Trophoblast cell (in vitro differentiated cells and primary cell): ENCODE data around the gene EMX1.
A peak's percentile ranks its signal among the peaks of the same experiment; 100 is the strongest.

Experiments
- DNase-seq, 2 donors: peaks; one replicate each; pipeline ENCODE4 v3.0.0-alpha.2; 2016
- H2AFZ ChIP-seq: 2 replicates; pipeline ENCODE4 v1.6.1; 2013; ENCODE audit warnings: low read length, moderate library complexity, mild to moderate bottlenecking; ENCODE audit not compliant: insufficient read depth, poor library complexity
- H2AK5ac ChIP-seq: 2 replicates; pipeline ENCODE4 v1.6.1; 2013; ENCODE audit warnings: mild to moderate bottlenecking, low read length
- H2BK120ac ChIP-seq: 2 replicates; pipeline ENCODE4 v1.6.1; 2013; ENCODE audit warnings: low read length, mild to moderate bottlenecking, moderate library complexity; ENCODE audit not compliant: insufficient read depth, poor library complexity
- H2BK12ac ChIP-seq: 2 replicates; pipeline ENCODE4 v1.6.1; 2013; ENCODE audit warnings: mild to moderate bottlenecking, low read length, moderate library complexity
- H2BK5ac ChIP-seq: 2 replicates; pipeline ENCODE4 v1.6.1; 2013; ENCODE audit warnings: low read length, low read depth, moderate library complexity, mild to moderate bottlenecking; ENCODE audit not compliant: poor library complexity
- H3K14ac ChIP-seq: 2 replicates; pipeline ENCODE4 v1.6.1; 2013; ENCODE audit warnings: mild to moderate bottlenecking, low read length
- H3K18ac ChIP-seq: 2 replicates; pipeline ENCODE4 v1.6.1; 2013; ENCODE audit warnings: mild to moderate bottlenecking, low read length
- H3K23ac ChIP-seq: 2 replicates; pipeline ENCODE4 v1.6.1; 2013; ENCODE audit warnings: low read length
- H3K27ac ChIP-seq: 2 replicates; pipeline ENCODE4 v1.5.1; 2013; ENCODE audit warnings: low read depth, mild to moderate bottlenecking, inconsistent platforms, low read length, moderate library complexity
- H3K27me3 ChIP-seq: 2 replicates; pipeline ENCODE4 v1.6.1; 2013; ENCODE audit warnings: inconsistent platforms, mild to moderate bottlenecking, low read length, moderate library complexity; ENCODE audit not compliant: insufficient read depth
- H3K36me3 ChIP-seq, 2 experiments: 1 replicate in 1 of 2; 2 replicates in 1 of 2; pipeline ENCODE4 v1.6.1; 2013; ENCODE audit warnings: low read length in 2 of 2, mild to moderate bottlenecking in 2 of 2, moderate library complexity in 1 of 2; ENCODE audit not compliant: insufficient read depth in 2 of 2, control insufficient read depth in 1 of 2
- H3K4ac ChIP-seq: 2 replicates; pipeline ENCODE4 v1.6.1; 2013; ENCODE audit warnings: low read depth, mild to moderate bottlenecking, low read length, moderate library complexity
- H3K4me1 ChIP-seq, 2 experiments: 1 replicate in 1 of 2; 2 replicates in 1 of 2; pipeline ENCODE4 v1.6.1; 2013; ENCODE audit warnings: low read length in 2 of 2, mild to moderate bottlenecking in 2 of 2, moderate library complexity in 1 of 2; ENCODE audit not compliant: insufficient read depth in 2 of 2, control insufficient read depth in 1 of 2
- H3K4me2 ChIP-seq: 2 replicates; pipeline ENCODE4 v1.6.1; 2013; ENCODE audit warnings: inconsistent platforms, mild to moderate bottlenecking, low read length, moderate library complexity
- H3K4me3 ChIP-seq: 2 replicates; pipeline ENCODE4 v1.5.1; 2013; ENCODE audit warnings: mild to moderate bottlenecking, low read depth, low read length, inconsistent platforms
- H3K79me1 ChIP-seq: one replicate; pipeline ENCODE4 v1.6.1; 2013; ENCODE audit warnings: low read length
- H3K79me2 ChIP-seq: 2 replicates; pipeline ENCODE4 v1.6.1; 2013; ENCODE audit warnings: low read length, mild to moderate bottlenecking; ENCODE audit not compliant: control insufficient read depth, insufficient read depth, poor library complexity
- H3K9ac ChIP-seq: 2 replicates; pipeline ENCODE4 v1.6.1; 2013; ENCODE audit warnings: mild to moderate bottlenecking, low read length
- H3K9me3 ChIP-seq: 2 replicates; pipeline ENCODE4 v1.6.1; 2013; ENCODE audit warnings: low read depth, mild to moderate bottlenecking, control low read depth, inconsistent platforms, low read length; ENCODE audit not compliant: insufficient read depth
- H4K12ac ChIP-seq: 2 replicates; pipeline ENCODE4 v1.6.1; 2013; ENCODE audit warnings: low read depth, mild to moderate bottlenecking, low read length, moderate library complexity
- H4K8ac ChIP-seq: 2 replicates; pipeline ENCODE4 v1.6.1; 2013; ENCODE audit warnings: low read depth, mild to moderate bottlenecking, low read length, moderate library complexity
- H4K91ac ChIP-seq: one replicate; pipeline ENCODE4 v1.6.1; 2013; ENCODE audit warnings: low read depth, mild to moderate bottlenecking, low read length, moderate library complexity
- WGBS: extraction: QIAGEN DNeasy Blood & Tissue Kit; methylation state at CpG from one replicate; pipeline ENCODE4 v1.1.7; 2013; ENCODE audit warnings: missing lambda C conversion rate; ENCODE audit not compliant: insufficient read length, insufficient coverage; ENCODE audit errors: extremely low coverage; 5-methylcytosine and 5-hydroxymethylcytosine counted together

Gene EMX1

GRCh38 chr2:72974436-72974754, 57.1 kb downstream of the EMX1 start:
- Histone ChIP-seq H4K8ac (no peak overlapping the region), H3K4ac (no peak overlapping the region), H3K27ac (no peak overlapping the region), H3K23ac (no peak overlapping the region), H3K4me2 (no peak overlapping the region), H4K12ac (no peak overlapping the region), H3K18ac (no peak overlapping the region), H3K4me1 (peaks cover 0 to 5% of the 10 kb centered on the region in 2 experiments), H2AFZ (no peak overlapping the region), H4K91ac (no peak overlapping the region), H3K79me2 (no peaks in the 10 kb centered on the region), H3K9me3 (no peaks in the 10 kb centered on the region), H2BK5ac (no peak overlapping the region), H3K27me3 (no peaks in the 10 kb centered on the region), H3K79me1 (no peaks in the 10 kb centered on the region), H2BK120ac (no peak overlapping the region), H2AK5ac (no peak overlapping the region), H3K14ac (no peak overlapping the region), H3K9ac (no peak overlapping the region), H3K36me3 (peaks cover 0 to 3% of the 10 kb centered on the region in 2 experiments), H2BK12ac (no peak overlapping the region), H3K4me3 (no peak overlapping the region)
- DNase-seq = no peak
- no CpG with 5 or more reads among the region's 2 CpGs for WGBS

- no peaks in the 10 kb centered on the region for H3K27me3 ChIP-seq
- no peak overlapping the region for H3K4me3 ChIP-seq
- WGBS = no CpG with 5 or more reads among the region's 3 CpGs
These were observed 57.7 kb downstream of the EMX1 start for GRCh38 chr2:72975017-72975416.

GRCh38 chr2:72979896-72980295, 62.6 kb downstream of the EMX1 start:
- Histone ChIP-seq H2BK5ac (no peak overlapping the region), H2AK5ac (no peak overlapping the region), H3K27ac (no peak overlapping the region), H4K8ac (no peak overlapping the region), H2AFZ (no peak overlapping the region), H3K14ac (no peak overlapping the region), H3K18ac (no peak overlapping the region), H2BK120ac (no peak overlapping the region), H3K9ac (no peak overlapping the region), H2BK12ac (no peak overlapping the region), H3K23ac (no peak overlapping the region), H4K91ac (no peak overlapping the region), H3K79me2 (no peaks in the 10 kb centered on the region), H3K79me1 (peaks cover 4% of the 10 kb centered on the region), H3K4me3 (no peak overlapping the region), H3K27me3 (no peaks in the 10 kb centered on the region), H3K4me2 (no peak overlapping the region), H3K9me3 (no peaks in the 10 kb centered on the region), H3K36me3 (peaks cover 0 to 3% of the 10 kb centered on the region in 2 experiments), H3K4ac (no peak overlapping the region), H3K4me1 (peaks cover 17 to 20% of the 10 kb centered on the region in 2 experiments), H4K12ac (no peak overlapping the region)
- WGBS = no CpG with 5 or more reads among the region's 3 CpGs
- no peak for DNase-seq

More at GRCh38 chr2:72975017-72975416, 57.7 kb downstream of the EMX1 start:
- H3K27ac ChIP-seq = no peak overlapping the region
- peaks cover 0 to under 1% of the 10 kb centered on the region in 2 experiments for H3K4me1 ChIP-seq
- no peak overlapping the region for H2AK5ac ChIP-seq
- H3K23ac ChIP-seq = no peak overlapping the region
- H3K14ac ChIP-seq = no peak overlapping the region
- no peak overlapping the region for H3K18ac ChIP-seq
- no peak overlapping the region for H3K9ac ChIP-seq
- H2BK12ac ChIP-seq = no peak overlapping the region
- DNase-seq = no peak
- no peak overlapping the region for H2BK120ac ChIP-seq
- H3K4ac ChIP-seq = no peak overlapping the region
- no peak overlapping the region for H4K12ac ChIP-seq
- no peaks in the 10 kb centered on the region for H3K79me2 ChIP-seq
- no peak overlapping the region for H4K91ac ChIP-seq
- H4K8ac ChIP-seq = no peak overlapping the region
- H3K4me2 ChIP-seq = no peak overlapping the region
- H2BK5ac ChIP-seq = no peak overlapping the region
- H2AFZ ChIP-seq = no peak overlapping the region
- peaks cover 0 to 3% of the 10 kb centered on the region in 2 experiments for H3K36me3 ChIP-seq
- no peaks in the 10 kb centered on the region for H3K9me3 ChIP-seq
- no peaks in the 10 kb centered on the region for H3K79me1 ChIP-seq

- Histone ChIP-seq H3K14ac (no peak overlapping the region), H2BK5ac (no peak overlapping the region), H2BK120ac (no peak overlapping the region), H4K91ac (no peak overlapping the region), H2BK12ac (no peak overlapping the region), H2AFZ (no peak overlapping the region), H3K4me3 (no peak overlapping the region), H3K4me1 (peaks cover 21 to 24% of the 10 kb centered on the region in 2 experiments), H4K12ac (no peak overlapping the region), H3K79me2 (no peaks in the 10 kb centered on the region), H3K27ac (peak overlapping the region; percentile 9), H3K79me1 (peaks cover 10% of the 10 kb centered on the region), H3K36me3 (peaks cover 0 to 3% of the 10 kb centered on the region in 2 experiments), H2AK5ac (no peak overlapping the region), H3K18ac (no peak overlapping the region), H4K8ac (no peak overlapping the region), H3K4me2 (no peak overlapping the region), H3K27me3 (no peaks in the 10 kb centered on the region), H3K9me3 (no peaks in the 10 kb centered on the region), H3K23ac (no peak overlapping the region), H3K4ac (no peak overlapping the region), H3K9ac (no peak overlapping the region)
- no CpG with 5 or more reads among the region's 11 CpGs for WGBS
- DNase-seq = peak; percentile 54 to 77
These were observed 63.4 kb downstream of the EMX1 start for GRCh38 chr2:72980535-72981217.
